Activated CD8-positive, alpha-beta memory T cell treated with anti-CD3 and anti-CD28 coated beads, Interleukin-2, amount 50 U/mL, for 24 hours (primary cell): ENCODE measurements around the gene ZNF213.
"Not testable (repeated sequence)": the region's sequence is repeated elsewhere in the genome, so short reads cannot be mapped to it uniquely, and the experiment has no call there.

Experiments used
- DNase-seq: peaks from one replicate; pipeline ENCODE4 v3.0.0-alpha.2; 2020; ENCODE audit errors: extremely low read depth

Gene ZNF213

DNA sequence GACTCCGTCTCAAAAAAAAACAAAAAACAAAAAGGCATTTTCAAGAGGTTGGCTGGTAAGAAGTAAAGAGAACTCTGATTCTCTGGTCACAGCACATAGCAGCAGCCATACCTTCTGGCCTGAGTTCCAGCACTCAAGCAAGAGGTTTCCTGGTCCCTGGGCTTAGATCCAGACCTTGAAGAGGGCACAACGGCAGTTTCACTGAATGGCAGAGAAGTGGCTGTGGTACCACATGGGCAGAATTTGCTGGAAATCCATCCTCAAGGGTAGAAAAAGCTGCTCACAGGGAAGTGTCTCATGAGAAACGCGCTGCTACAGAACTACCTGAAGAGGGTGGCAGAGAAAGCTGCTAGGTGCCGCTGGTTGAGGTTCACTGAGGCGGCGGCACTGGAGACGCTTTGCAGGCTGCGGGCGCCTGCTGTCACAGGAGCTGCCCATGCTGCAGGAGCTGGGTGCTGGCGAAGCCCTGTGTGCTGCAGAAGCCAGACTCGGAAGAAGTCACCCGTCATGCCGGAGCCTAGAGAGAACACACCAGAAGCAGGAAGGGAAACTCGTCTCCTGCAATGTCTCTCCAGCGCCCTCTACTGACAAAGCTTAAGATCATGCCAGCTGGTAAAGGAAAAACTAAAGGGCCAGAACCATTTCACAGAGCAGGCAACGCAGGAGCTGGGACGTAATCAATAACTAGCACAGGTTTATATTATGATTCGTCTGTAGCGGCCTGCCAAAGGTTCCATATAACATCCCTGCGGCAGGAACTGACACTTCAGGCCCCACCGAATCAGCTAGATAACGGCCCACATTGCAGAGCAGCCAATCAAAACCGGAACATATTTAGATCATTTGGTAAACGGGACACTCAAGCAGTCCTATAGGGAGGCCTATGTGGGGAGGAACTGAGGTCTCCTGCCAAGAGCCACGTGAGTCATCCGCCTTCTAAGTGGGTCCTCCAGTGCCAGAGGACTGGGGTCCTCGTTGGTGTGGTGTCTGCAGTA is 5.4 kb upstream of the ZNF213 start:
- no peak for DNase-seq

DNA sequence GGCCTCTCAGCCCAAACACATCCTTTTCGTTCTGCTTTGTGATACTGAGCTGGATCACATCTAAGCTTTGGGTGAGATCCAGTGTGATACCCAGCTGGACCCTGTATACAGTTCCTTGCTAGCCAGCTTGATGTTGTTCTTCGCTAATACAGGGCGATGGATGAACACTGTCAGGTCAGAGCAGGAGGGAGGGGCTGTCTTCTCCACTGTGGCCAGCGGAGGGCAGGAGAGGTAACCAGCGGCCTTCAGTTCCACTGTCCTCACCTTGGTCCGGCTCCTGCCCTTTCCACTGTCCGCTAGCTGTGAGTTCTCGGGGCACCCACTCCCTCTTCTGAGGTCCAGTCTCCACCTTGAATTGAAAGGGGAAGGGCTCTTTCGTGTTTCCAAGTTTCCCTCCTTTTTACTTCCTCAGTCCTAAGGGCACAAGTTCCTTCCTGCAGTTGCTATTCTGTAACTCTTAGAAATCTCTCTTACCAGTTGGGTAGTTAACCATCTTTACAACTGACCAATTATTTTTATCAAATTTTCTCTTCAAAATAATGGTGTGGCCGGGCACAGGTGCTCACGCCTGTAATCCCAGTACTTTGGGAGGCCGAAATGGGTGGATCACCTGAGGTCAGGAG is 3.0 kb upstream of the ZNF213 start:
- no peak for DNase-seq

DNA sequence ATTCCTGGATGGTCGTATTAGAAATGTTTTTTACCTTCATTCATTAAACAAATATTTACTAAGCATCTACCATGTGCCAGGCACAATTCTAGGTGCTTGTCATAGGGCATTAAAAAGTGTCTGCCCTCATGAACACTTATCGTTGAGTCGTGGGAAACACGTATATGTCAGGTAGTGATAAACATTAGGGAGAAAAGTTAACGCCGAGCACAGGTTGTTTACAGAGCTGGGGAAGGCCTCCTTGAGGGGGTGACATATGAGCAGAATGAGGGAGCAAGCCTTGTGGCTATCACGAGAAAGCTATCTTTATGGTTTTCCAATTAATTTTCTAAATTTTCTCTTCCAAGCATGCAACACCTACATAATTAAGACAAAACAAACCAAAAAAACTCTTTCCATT is 985 bp upstream of the ZNF213 start:
- no peak for DNase-seq

GRCh38 chr16:3135126-3135715 is 392 bp downstream of the ZNF213 start:
- no peak for DNase-seq

DNA sequence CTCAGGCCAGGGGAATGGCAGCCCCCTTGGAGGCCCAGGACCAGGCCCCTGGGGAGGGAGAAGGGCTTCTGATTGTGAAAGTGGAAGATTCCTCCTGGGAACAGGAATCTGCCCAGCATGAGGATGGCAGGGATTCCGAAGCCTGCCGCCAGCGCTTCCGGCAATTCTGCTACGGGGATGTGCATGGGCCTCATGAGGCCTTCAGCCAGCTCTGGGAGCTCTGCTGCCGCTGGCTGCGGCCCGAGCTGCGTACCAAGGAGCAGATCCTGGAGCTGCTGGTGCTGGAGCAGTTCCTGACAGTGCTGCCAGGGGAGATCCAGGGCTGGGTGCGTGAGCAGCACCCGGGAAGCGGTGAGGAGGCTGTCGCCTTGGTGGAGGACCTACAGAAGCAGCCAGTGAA is 2.4 kb downstream of the ZNF213 start:
- DNase-seq = no peak

DNA sequence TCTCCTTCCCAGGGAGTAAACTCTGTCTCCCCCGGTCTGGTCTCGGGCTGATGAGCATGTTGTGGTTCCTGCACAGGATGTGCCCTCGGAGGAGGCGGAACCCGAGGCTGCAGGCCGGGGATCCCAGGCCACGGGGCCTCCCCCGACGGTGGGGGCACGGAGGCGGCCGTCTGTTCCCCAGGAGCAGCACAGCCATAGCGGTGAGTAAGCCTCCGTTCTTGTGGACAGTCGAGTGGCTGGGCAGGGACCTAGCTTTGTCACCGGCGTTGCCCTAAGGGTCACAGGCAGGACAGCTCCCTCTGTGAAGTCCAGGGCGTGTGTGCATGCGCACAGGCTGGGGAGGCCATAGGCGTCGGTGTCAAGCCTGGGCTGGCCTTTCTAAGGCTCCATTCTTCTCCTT is 3.5 kb downstream of the ZNF213 start:
- no peak for DNase-seq

GRCh38 chr16:3138823-3139426 is 4.1 kb downstream of the ZNF213 start:
- DNase-seq = no peak

GRCh38 chr16:3139561-3139960 is 4.7 kb downstream of the ZNF213 start:
- DNase-seq = not testable (repeated sequence)

DNA sequence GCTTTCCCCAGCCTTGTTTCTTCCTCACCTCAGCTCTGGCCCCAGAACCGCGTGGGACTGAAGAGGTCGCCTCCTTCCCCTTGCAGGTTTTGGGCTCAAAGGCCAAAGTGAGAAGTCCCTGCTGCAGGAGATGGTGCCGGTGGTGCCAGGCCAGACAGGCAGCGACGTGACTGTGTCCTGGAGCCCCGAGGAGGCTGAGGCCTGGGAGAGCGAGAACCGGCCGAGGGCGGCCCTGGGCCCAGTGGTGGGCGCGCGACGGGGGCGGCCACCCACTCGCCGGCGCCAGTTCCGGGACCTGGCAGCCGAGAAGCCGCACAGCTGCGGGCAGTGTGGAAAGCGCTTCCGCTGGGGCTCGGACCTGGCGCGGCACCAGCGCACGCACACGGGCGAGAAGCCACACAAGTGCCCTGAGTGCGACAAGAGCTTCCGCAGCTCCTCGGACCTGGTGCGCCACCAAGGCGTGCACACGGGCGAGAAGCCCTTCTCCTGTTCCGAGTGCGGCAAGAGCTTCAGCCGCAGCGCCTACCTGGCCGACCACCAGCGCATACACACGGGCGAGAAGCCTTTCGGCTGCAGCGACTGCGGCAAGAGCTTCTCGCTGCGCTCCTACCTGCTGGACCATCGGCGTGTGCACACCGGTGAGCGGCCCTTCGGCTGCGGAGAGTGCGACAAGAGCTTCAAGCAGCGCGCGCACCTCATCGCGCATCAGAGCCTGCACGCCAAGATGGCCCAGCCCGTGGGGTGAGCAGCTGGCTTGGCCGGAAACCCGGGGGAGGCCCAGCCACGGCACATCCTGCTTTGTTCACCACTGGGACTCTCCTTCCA is 6.0 kb downstream of the ZNF213 start:
- DNase-seq = no peak

DNA sequence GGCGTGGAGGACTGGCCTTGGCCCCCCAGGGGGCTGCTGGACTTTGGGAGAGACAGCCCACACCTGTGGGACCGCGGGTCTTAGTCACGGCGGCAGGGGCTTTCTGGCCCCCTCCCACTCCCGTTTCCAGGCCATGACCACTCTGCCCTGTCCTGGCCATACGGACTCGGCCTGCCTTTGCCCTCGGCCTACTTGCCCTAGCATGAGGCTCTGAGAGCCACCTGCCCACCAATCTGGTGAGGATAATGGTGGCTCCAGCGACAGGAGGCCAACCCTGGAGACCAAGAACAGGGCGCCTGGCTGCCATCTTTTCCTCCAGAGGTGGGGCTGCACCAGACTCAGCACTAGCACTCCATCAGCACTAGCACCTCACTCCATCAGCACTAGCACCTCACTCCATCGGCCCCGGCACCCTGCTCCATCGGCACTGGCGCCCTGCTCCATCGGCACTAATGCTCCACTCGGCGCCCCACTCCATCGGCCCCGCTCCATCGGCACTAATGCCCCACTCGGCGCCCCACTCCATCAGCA is 7.0 kb downstream of the ZNF213 start:
- DNase-seq = no peak

GRCh38 chr16:3142327-3142726 is 7.5 kb downstream of the ZNF213 start:
- DNase-seq = no peak

DNA sequence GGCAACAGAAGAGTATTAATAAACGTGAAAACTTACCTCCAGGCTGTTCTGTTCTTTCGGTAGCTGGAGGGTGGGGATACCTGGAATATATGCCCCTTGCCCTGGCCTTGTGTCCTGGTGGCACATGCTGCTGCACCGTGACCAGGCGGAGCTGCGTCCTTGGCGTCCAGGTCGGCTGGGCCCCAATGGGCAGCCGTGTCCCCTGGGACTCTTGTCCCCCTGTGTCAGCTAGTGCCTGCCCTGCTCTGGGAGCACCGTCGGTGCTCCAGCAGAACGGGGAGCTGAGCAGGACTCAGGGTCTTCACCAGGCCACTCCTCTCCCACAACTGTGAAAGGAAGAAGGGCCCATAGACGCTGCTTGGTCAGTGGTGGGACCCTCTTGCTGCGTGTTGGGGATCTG is 7.9 kb downstream of the ZNF213 start:
- no peak for DNase-seq

- DNase-seq = no peak
Observed at GRCh38 chr16:3143189-3143588, 8.4 kb downstream of the ZNF213 start.

DNA sequence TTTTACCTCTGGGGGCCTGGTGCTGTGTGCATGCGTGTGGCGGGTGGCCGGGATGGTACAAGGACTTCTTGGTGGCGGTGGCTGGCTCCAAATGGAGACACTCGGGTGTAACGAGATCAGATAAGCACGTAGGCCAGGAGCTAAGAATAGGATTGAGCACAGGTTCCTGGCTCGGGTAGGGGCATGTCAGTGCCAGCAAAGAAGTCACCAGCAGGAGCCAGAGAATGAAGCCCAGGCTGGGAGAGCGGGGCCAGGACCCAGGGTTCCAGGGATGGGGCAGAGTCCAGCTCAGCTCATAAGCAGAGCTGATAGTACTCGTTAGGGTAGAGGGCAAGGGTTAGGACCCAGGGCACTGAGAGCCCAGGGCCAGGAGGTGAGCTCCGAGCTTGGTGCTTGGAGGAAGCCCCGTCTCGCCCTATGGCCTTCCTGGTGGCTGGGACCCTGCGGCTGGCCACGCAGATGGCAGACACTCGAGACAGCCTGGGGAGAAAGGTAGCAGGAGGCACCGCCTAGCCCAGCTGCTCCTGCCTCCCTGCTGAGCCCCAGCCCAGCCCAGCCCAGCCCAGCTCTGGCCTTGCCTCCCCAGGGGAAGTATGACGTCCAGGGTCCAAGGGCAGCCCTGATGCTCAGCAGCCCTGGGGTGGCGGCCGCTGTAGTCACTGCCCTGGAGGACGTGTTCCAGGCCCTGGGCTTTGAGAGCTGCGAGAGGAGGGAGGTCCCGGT is 8.9 kb downstream of the ZNF213 start:
- no peak for DNase-seq

DNA sequence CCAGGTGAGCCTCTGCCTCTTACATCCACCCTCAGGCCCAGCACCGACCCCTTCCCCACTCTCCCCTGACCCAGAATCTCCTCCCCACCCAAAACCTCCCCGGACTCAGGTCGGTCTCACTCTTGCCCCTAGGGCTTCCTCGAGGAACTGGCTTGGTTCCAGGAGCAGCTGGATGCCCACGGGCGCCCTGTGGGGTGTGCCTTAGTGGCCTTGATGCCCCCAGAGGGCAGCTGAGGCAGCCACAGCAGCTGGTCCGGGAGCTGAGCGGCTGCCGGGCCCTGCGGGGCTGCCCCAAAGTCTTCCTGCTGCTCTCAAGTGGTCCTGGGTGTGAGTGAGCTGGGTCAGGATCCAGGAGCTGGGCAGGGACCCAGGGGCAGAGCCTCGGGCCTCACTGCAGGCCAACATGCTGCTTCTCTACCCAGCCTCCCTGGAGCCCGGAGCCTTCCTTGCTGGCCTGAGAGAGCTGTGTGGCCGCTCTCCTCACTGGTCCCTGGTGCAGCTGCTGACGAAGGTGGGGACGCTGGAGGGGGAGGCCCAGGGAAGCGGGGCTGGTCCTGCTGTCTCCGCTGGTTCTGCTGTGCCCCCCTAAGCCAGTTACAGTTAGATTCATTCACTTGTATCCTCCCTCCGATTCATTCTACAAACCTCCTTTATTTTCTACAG is 9.6 kb downstream of the ZNF213 start:
- no peak for DNase-seq

DNA sequence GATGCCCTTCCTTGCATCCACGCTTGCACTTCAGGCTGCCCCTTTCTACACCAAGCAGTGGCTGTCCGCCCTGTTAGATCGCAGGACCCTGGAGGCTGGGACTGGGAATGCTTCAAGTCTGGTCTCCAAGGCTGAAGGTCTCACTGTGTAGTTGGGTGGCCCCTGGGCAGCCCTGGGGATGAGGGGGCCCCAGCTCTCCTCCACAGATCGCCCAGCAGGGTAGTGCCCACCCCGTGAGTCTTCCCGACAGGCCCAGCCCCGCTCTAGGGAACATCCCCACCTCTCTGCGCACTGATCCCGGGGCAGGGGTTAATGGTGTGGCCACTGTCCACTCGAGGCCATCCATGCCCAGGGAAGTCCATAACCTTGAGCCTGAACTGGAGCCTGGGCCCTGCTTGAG is 10.3 kb downstream of the ZNF213 start:
- no peak for DNase-seq

DNA sequence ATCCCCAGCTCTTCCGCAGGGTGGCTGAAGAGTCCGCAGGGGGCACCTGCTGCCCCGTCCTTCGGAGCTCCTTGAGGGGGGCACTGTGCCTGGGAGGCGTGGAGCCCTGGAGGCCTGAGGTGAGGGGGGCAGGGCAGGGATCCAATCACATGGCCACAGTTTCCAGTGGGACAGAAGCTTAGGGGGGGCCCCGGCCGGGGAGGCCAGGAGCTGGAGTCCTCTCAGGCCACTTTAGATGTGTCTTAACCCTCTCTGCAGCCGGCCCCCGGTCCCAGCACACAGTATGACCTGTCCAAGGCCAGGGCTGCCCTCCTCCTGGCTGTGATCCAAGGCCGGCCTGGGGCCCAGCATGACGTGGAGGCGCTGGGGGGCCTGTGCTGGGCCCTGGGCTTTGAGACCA is 10.8 kb downstream of the ZNF213 start:
- no peak for DNase-seq

- no peak for DNase-seq
Observed at GRCh38 chr16:3147046-3147756, 12.4 kb downstream of the ZNF213 start.

DNA sequence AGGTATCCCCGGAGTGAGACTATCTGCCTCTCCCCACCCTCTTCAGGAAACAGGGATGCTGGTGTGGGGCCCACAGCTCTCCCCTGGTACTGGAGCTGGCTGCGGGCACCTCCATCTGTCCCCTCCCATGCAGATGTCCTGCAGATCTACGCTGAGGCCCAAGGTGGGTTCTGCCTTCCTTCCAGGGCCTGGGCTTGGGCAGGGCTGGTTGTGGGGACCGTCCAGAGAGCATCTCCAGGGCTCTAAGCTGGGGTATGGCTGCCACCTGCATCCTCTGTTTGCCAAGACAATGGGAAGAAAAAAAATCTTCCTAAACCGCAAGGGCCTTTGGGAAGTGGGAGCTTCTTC is 12.9 kb downstream of the ZNF213 start:
- DNase-seq = no peak
